Subcutaneous adipose tissue (tissue), 4 donors: Measurements from ENCODE around the gene RPL34. TPM values are rescaled to one million over a fixed set of nuclear protein-coding genes. Genes with fewer than 3 reads are reported as not detected.

ENCODE experiments used
- CTCF ChIP-seq: fragments of 450-650 bp; IDR thresholded peaks from one replicate; pipeline ENCODE4 v1.5.1; 2016; ENCODE audit warnings: low read depth, mild to moderate bottlenecking, control low read depth, antibody characterized with exemption, moderate library complexity
- total RNA-seq, 4 donors: library from RNA; depleted of rRNA; stranded (reverse); fragments of >200 nt; gene quantifications; one replicate each; pipeline ENCODE4 v1.1.0, GENCODE V29; 2016

Gene RPL34
- total RNA-seq, 4 donors from 2014 or later: 696 to 1,446 (median 892) TPM

DNA sequence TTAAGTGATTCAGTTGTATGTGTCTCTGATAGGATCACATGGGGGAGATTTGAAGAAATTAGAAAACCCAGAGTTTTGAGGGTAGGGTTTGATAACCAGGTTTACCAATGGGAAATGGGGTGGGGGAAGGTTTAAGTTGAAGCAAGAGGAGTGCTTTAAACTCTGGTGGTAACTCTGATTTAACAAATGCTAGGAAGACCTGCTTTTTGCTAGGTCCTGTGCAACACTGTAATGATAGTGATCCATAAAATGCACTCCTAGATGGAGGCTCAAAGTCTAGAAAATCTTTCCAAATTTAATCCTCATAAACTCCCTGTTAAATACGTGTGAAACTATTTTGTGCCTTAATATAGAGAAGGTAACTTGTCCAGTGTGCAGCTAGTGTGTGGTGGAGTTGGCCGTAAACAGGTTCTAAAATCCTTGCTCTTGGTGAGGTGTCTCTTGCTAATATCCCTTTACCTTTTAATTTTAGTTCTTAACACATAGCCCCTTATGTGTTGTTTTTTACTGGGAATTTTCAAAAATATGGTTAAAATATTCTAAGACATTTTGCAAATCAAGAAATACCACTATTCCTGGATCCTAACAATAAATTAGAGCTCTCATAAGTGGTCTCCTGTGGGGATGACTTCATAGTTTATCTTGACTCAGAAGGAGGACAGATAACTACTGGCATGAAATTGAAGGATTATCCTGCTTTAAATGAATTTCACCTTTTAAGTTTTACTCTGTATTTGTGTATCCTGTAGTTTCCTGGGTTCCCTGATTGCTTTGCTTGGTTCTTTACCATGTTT, 4.1 kb downstream of the RPL34 start:
- no peak for TF ChIP-seq CTCF

GRCh38 chr4:108626056-108626455, 5.7 kb downstream of the RPL34 start:
- TF ChIP-seq CTCF: no peak

DNA sequence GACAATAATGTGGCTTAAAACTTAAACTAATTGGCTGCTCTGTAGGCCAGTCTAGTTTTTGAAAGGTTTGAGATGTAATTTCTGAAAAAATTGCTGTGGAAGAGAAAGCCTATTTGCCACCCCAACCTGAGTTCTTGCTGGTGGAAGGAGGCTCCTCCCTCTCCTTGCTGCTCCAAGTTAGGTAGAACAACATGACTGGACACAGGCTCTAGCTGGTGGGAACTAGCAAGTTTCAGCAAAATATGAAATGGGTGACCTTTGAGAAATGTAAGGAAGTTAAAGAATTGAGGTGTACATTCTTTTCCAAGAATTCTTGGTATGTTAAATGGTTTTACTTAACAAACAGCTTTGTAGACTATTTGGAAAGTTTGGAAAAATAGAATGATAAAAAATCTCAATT, 8.0 kb downstream of the RPL34 start:
- TF ChIP-seq CTCF: no peak

GRCh38 chr4:108635070-108635655, 14.8 kb downstream of the RPL34 start:
- TF ChIP-seq CTCF: no peak

- TF ChIP-seq CTCF: no peak
These were observed 15.9 kb downstream of the RPL34 start for GRCh38 chr4:108636246-108636645.

GRCh38 chr4:108637856-108638255, 17.5 kb downstream of the RPL34 start:
- no peak for TF ChIP-seq CTCF

GRCh38 chr4:108644237-108644636, 23.9 kb downstream of the RPL34 start:
- no peak for TF ChIP-seq CTCF
